ENCODE data around the gene CC2D2B. TPM values are rescaled to one million over a fixed set of nuclear protein-coding genes. Genes with fewer than 3 reads are reported as not detected.

CC2D2B gene
- total and polyA plus RNA-seq, 2 experiments from 2014 or later = 0.39 TPM; not detected in 1

DNA sequence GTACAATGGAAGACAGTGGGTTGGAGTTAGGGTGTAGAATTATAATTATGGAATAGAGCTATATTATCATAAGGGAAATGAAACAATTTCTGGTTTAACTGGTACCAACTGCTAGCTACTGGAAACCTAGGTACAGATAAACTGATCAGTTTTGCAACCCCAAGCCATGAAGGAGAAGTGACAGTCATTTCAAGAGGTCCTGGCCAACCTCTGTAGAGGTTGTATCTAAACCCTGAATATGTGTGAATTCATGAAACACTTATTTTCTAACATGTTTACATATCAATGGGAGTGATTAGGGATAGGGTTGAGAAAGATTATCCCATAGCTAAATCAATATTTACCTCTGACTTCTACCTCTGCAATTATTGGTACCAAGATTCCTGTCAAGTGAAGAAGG lies 29.9 kb upstream of the CC2D2B start:
- Histone ChIP-seq H3K9me2 (ENCODE audit: insufficient read depth) (no peaks in the 10 kb centered on the region), H4K20me1 (ENCODE audit: insufficient read depth) (no peaks in the 10 kb centered on the region)
- in situ Hi-C loops (cut with MboI) = no loop called here

GRCh38 chr10:95880704-95881103 lies 27.1 kb upstream of the CC2D2B start:
- H3K4me2 ChIP-seq (ENCODE audit: unreplicated experiment) = no peak overlapping the region
- H3K9me3 ChIP-seq (ENCODE audit: low read depth) = no peaks in the 10 kb centered on the region
- H3K4me1 ChIP-seq (ENCODE audit: insufficient read depth) = no peaks in the 10 kb centered on the region
- H3K9me2 ChIP-seq (ENCODE audit: insufficient read depth) = no peaks in the 10 kb centered on the region
- H3K27ac ChIP-seq = no peak overlapping the region
- DNase-seq = no peak
- H3K4me3 ChIP-seq = no peak overlapping the region
- H3F3A ChIP-seq (ENCODE audit: insufficient read depth) = no peaks in the 10 kb centered on the region
- no peak overlapping the region for H3K9ac ChIP-seq
- in situ Hi-C loops (cut with MboI) = no loop called here
- WGBS, 2 experiments (ENCODE audit: low coverage in 1 of 2, low lambda C conversion rate in 2 of 2, missing lambda C conversion rate in 2 of 2) = 95% methylated on average over 2 of the region's 2 CpGs
- no peak overlapping the region for H2AFZ ChIP-seq
- TF ChIP-seq EZH2 (IDR thresholded peaks at IDR 0.05; ENCODE audit: insufficient read depth, poor library complexity, severe bottlenecking) (no peak), EZH2phosphoT487 (IDR thresholded peaks at IDR 0.05; ENCODE audit: insufficient read depth, low read depth) (no peak)
- H3K36me3 ChIP-seq (ENCODE audit: low read depth) = peaks cover 7% of the 10 kb centered on the region; the same call in 1 of the 2 replicates
- no peaks in the 10 kb centered on the region for H4K20me1 ChIP-seq (ENCODE audit: insufficient read depth)
- no peaks in the 10 kb centered on the region for H3K27me3 ChIP-seq (replicated peaks; ENCODE audit: insufficient read depth)
- no peaks in the 10 kb centered on the region for H3K79me2 ChIP-seq (ENCODE audit: insufficient read depth)

More for the DNA sequence above, 29.9 kb upstream of the CC2D2B start:
- no peak overlapping the region for H3K4me3 ChIP-seq
- H3K36me3 ChIP-seq (ENCODE audit: low read depth) = peaks cover 7% of the 10 kb centered on the region; the same call in 1 of the 2 replicates
- no peak overlapping the region for H2AFZ ChIP-seq
- no peak for DNase-seq
- H3K9me3 ChIP-seq (ENCODE audit: low read depth) = no peaks in the 10 kb centered on the region
- no peaks in the 10 kb centered on the region for H3K27me3 ChIP-seq (replicated peaks; ENCODE audit: insufficient read depth)
- H3K79me2 ChIP-seq (ENCODE audit: insufficient read depth) = no peaks in the 10 kb centered on the region
- H3K4me1 ChIP-seq (ENCODE audit: insufficient read depth) = no peaks in the 10 kb centered on the region
- TF ChIP-seq EZH2 (IDR thresholded peaks at IDR 0.05; ENCODE audit: insufficient read depth, poor library complexity, severe bottlenecking) = no peak
- TF ChIP-seq EZH2phosphoT487 (IDR thresholded peaks at IDR 0.05; ENCODE audit: insufficient read depth, low read depth) = no peak
- no peak overlapping the region for H3K9ac ChIP-seq
- no peak overlapping the region for H3K27ac ChIP-seq
- H3K4me2 ChIP-seq (ENCODE audit: unreplicated experiment) = no peak overlapping the region
- H3F3A ChIP-seq (ENCODE audit: insufficient read depth) = no peaks in the 10 kb centered on the region

GRCh38 chr10:95881316-95881715 lies 26.5 kb upstream of the CC2D2B start:
- H3F3A ChIP-seq (ENCODE audit: insufficient read depth) = no peaks in the 10 kb centered on the region
- H3K4me2 ChIP-seq (ENCODE audit: unreplicated experiment) = no peak overlapping the region
- H3K4me1 ChIP-seq (ENCODE audit: insufficient read depth) = no peaks in the 10 kb centered on the region
- in situ Hi-C loops (cut with MboI) = no loop called here
- H3K27ac ChIP-seq = no peak overlapping the region
- no peaks in the 10 kb centered on the region for H3K79me2 ChIP-seq (ENCODE audit: insufficient read depth)
- no peaks in the 10 kb centered on the region for H3K9me2 ChIP-seq (ENCODE audit: insufficient read depth)
- no peak overlapping the region for H3K9ac ChIP-seq
- H2AFZ ChIP-seq = no peak overlapping the region
- DNase-seq = no peak
- no peaks in the 10 kb centered on the region for H3K9me3 ChIP-seq (ENCODE audit: low read depth)
- H4K20me1 ChIP-seq (ENCODE audit: insufficient read depth) = no peaks in the 10 kb centered on the region
- no peak for TF ChIP-seq EZH2 (IDR thresholded peaks at IDR 0.05; ENCODE audit: insufficient read depth, poor library complexity, severe bottlenecking)
- TF ChIP-seq EZH2phosphoT487 (IDR thresholded peaks at IDR 0.05; ENCODE audit: insufficient read depth, low read depth) = no peak
- H3K36me3 ChIP-seq (ENCODE audit: low read depth) = peaks cover 1% of the 10 kb centered on the region; the same call in 1 of the 2 replicates
- H3K27me3 ChIP-seq (replicated peaks; ENCODE audit: insufficient read depth) = no peaks in the 10 kb centered on the region
- no peak overlapping the region for H3K4me3 ChIP-seq

DNA sequence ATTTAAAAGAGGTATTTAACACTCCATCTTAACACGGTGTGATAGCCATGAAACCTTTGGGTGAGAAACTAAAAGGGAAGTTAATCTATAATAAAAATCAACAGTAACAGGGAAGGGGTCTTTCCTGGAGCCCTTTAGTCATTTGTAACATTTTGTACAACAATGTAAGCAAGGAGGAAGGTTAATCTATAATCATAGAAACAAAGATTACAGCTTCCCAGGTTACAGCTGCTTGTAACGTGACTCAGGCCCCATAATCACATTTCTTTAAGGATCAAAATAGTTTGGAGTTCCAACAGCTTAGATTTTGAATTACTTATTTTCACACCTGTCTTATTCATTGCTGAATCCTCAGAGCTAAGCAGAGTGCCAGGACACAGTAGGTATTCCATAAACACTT lies 17.9 kb upstream of the CC2D2B start:
- Histone ChIP-seq H3K36me3 (ENCODE audit: low read depth) (no peaks in the 10 kb centered on the region), H3K9ac (no peak overlapping the region), H3K9me2 (ENCODE audit: insufficient read depth) (no peaks in the 10 kb centered on the region), H3K9me3 (ENCODE audit: low read depth) (no peaks in the 10 kb centered on the region), H3K79me2 (ENCODE audit: insufficient read depth) (no peaks in the 10 kb centered on the region), H4K20me1 (ENCODE audit: insufficient read depth) (no peaks in the 10 kb centered on the region), H3K4me3 (no peak overlapping the region), H3F3A (ENCODE audit: insufficient read depth) (no peaks in the 10 kb centered on the region), H3K4me1 (ENCODE audit: insufficient read depth) (no peaks in the 10 kb centered on the region), H3K27me3 (replicated peaks; ENCODE audit: insufficient read depth) (no peaks in the 10 kb centered on the region), H3K27ac (no peak overlapping the region), H3K4me2 (ENCODE audit: unreplicated experiment) (no peak overlapping the region), H2AFZ (no peak overlapping the region)
- in situ Hi-C loops (cut with MboI) = no loop called here
- no peak for DNase-seq
- TF ChIP-seq EZH2 (IDR thresholded peaks at IDR 0.05; ENCODE audit: insufficient read depth, poor library complexity, severe bottlenecking) = no peak
- TF ChIP-seq EZH2phosphoT487 (IDR thresholded peaks at IDR 0.05; ENCODE audit: insufficient read depth, low read depth) = no peak
- WGBS, 2 experiments (ENCODE audit: low coverage in 1 of 2, low lambda C conversion rate in 2 of 2, missing lambda C conversion rate in 2 of 2) = 95 to 97% methylated on average over 2 of the region's 2 CpGs

Measured in GM23248 (cell line).